Measurements from ENCODE around the gene WDPCP. TPM values are rescaled to one million over a fixed set of nuclear protein-coding genes. Genes with fewer than 3 reads are reported as not detected.

WDPCP gene
- total and polyA plus RNA-seq, 2 experiments from 2014 or later = 8.8 to 20.4 TPM

- H3K36me3 Mint-ChIP-seq (ENCODE audit: low read depth) = peaks cover 11% of the 10 kb centered on the region
- no peak for ATAC-seq
These were observed 483.8 kb downstream of the WDPCP start for GRCh38 chr2:63104482-63104881.

More at GRCh38 chr2:63104482-63104881, 483.8 kb downstream of the WDPCP start:
- Mint-ChIP-seq H3K27me3 (ENCODE audit: insufficient read depth, low read depth, poor library complexity) (no peaks in the 10 kb centered on the region), H3K27ac (no peak overlapping the region), H3K9me3 (peaks cover 20% of the 10 kb centered on the region), H3K4me1 (no peaks in the 10 kb centered on the region), H3K4me3 (no peak overlapping the region)
- no peak overlapping the region for H2AFZ ChIP-seq
- H3F3A ChIP-seq (replicated peaks; ENCODE audit: low read depth) = no peaks in the 10 kb centered on the region
- no peak overlapping the region for H3K4me3 ChIP-seq
- no peak overlapping the region for H3K4me2 ChIP-seq
- H3K36me3 ChIP-seq (ENCODE audit: insufficient read depth) = no peaks in the 10 kb centered on the region
- TF ChIP-seq REST (IDR thresholded peaks at IDR 0.05; ENCODE audit: unreplicated experiment) (no peak), POLR2AphosphoS5 (IDR thresholded peaks at IDR 0.05; ENCODE audit: low read depth) (no peak), EZH2phosphoT487 (IDR thresholded peaks at IDR 0.05; ENCODE audit: unreplicated experiment) (no peak), CREB1 (CRISPR knock-in tag; IDR thresholded peaks at IDR 0.05; ENCODE audit: low read depth) (no peak), ZNF462 (CRISPR knock-in tag; IDR thresholded peaks at IDR 0.05) (no peak), ETS1 (IDR thresholded peaks at IDR 0.05) (no peak), STAT1 (IDR thresholded peaks at IDR 0.05; ENCODE audit: unreplicated experiment) (no peak), ZNF331 (CRISPR knock-in tag; IDR thresholded peaks at IDR 0.05; ENCODE audit: low read depth) (no peak), ZNF114 (CRISPR knock-in tag; IDR thresholded peaks at IDR 0.05) (no peak), EZH2 (IDR thresholded peaks at IDR 0.05; ENCODE audit: low read depth, unreplicated experiment) (no peak), JUNB (IDR thresholded peaks at IDR 0.05; ENCODE audit: unreplicated experiment) (no peak), NANOG (IDR thresholded peaks at IDR 0.05; ENCODE audit: borderline replicate concordance) (no peak), CTCF (conservative IDR thresholded peaks at IDR 0.05; ENCODE audit: low read depth in 2 of 2) (no peak)
- DNase-seq (ENCODE audit: low spot score) = no peak
- H4K20me1 ChIP-seq (replicated peaks; ENCODE audit: insufficient read depth) = no peaks in the 10 kb centered on the region
- no peak overlapping the region for H3K27ac ChIP-seq (ENCODE audit: low read depth)
- no peaks in the 10 kb centered on the region for H3K79me2 ChIP-seq (replicated peaks; ENCODE audit: insufficient read depth)
- H3K4me1 ChIP-seq (ENCODE audit: insufficient read depth) = no peaks in the 10 kb centered on the region
- H3K9me2 ChIP-seq (ENCODE audit: insufficient read depth) = 0 out of 2 replicates have a peak, but pooled peaks cover 3% of the 10 kb centered on the region
- H3K27me3 ChIP-seq (ENCODE audit: insufficient read depth) = no peaks in the 10 kb centered on the region
